HG02610 (cell line): Measurements from ENCODE around the gene HMGCS2.

Experiments used
- ATAC-seq: cut with Tn5 transposase; IDR thresholded peaks from one replicate; pipeline ENCODE4 v1.9.1; 2021; ENCODE audit warnings: mild to moderate bottlenecking, moderate library complexity; ENCODE audit not compliant: unreplicated experiment

HMGCS2 gene

DNA sequence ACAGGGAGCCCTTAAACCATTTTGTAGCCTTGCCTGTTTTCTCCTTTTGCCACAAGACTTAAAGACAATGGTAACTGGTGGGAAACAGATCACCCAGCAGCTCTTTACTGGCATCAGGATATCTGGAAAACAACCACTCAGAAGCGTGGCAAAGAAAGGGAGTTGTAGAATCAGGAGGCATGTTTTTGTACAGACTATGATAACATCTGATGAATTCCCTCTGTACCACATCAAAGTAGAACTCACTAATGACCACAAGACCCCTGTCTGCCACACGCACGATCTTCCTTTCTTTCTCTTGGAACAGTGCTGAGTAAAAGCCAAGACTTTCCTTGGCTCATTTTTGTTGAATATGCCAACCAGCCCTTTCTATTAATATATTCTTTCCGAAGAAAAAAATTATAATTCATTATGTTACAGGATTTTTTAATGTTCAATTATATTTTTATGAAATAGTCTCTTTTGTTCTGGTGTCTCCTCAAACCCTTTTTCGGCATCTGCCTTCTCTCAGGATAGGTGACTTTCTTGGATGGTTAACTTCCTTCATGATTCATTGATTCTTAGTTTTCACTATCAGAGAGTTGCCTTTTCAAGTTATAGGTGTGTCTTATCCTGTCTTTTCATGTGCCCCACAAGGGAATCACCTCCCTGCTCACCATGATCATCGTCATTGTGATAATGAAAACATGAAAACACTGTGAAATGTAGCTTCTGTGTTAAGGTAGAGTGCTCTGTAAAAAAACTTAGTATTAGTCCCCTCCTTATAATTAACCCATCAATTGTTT lies 64.8 kb downstream of the HMGCS2 start:
- no peak for ATAC-seq

DNA sequence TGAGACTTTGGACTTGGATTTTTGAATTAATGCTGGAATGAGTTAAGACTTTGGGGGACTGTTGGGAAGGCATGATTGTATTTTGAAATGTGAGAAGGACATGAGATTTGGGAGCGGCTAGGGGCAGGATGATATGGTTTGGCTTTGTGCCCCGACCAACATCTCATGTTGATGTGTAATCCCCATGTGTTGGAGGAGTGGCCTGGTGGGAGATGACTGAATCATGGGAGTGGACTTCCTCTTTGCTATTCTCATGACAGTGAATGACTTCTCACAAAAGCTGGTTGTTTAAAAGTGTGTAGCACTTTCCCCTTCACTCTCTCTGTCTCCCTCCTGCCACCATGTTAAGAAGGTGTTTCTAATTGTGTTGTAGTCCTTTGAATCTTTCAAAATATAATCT lies 66.3 kb downstream of the HMGCS2 start:
- no peak for ATAC-seq

DNA sequence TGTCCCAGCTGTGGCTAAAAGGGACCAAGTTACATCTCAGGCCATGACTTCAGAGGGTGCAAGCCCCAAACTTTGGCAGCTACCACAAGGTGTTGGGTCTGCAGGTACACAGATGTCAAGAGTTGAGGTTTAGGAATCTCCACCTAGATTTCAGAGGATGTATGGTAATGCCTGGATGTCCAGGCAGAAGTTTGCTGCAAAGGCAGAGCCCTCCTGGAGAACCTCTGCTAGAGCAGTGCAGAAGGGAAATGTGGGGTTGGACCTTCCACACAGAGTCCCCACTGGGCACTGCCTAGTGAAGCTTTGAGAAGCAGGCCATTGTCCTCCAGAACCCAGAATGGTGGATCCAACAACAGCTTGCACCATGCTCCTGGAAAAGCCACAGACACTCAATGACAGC lies 67.0 kb downstream of the HMGCS2 start:
- no peak for ATAC-seq

DNA sequence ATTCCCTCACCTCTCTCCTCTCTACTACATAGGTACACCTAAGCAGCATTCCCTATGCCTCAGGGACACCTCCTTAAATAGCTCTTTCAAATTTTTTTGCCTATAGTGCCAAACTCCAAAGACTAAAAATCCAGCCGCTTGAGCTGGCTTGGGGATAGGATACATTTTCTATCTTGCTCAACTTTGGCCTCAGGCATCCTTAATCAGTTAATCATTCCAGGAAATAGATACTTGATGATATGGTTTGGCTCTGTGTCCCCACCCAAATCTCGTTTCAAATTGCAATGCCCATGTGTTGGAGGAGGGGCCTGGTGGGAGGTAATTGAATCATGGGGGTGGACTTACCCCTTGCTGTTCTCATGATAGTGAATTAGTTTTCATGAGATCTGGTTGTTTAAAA lies 68.4 kb downstream of the HMGCS2 start:
- ATAC-seq = no peak
